DMS 273 treated with DMSO at 0.1 percent for 48 hours (cell line): Measurements from ENCODE around the gene OR5D16.
"Not testable (repeated sequence)": the region's sequence is repeated elsewhere in the genome, so short reads cannot be mapped to it uniquely, and the experiment has no call there.

Experiments
- DNase-seq: peaks from one replicate; lab custom pipeline; 2025; lab: John Stamatoyannopoulos, UW

The OR5D16 gene

DNA sequence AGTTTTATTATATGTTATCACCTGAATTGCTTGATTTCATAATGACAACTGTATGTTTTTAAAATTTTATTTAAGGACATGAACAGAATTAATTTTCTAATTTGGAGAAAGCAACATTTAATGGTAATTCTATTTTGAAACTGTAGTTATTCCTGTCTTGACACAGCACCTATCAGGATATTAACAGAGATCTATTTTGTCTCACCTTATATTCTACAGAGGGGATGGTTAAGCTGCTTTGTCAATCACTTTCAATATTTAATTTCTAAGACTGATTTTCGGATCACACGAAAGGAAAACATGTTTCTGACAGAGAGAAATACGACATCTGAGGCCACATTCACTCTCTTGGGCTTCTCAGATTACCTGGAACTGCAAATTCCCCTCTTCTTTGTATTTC, at the start of gene OR5D16:
OR5D16 (plus strand) TSS at position 301 of the 400 bp plus-strand sequence; CDS start at position 301, 0 bp downstream.
- no peak for DNase-seq

DNA sequence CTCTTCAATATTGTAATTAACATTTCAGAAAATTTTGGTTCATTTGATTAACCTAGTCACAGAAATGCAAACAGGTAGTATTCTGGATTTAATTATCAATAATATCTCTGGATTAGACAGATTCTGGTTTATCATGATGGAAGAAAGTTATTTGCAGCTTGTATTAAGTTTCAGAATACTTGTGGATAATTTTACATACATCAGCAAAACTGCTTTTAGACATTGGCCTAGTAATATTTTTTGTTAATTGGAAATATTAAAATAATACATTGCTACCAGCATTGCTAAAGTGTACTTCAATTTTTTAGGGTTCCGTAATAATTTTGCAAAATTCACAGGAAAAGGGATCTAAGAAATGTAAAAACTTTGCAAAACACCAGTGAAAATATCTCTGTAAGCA, 46.9 kb upstream of the OR5D16 start:
- DNase-seq = no peak

- no peak for DNase-seq
Observed at GRCh38 chr11:55793321-55793720, 45.2 kb upstream of the OR5D16 start.

- DNase-seq = no peak
Observed at GRCh38 chr11:55795256-55795655, 43.3 kb upstream of the OR5D16 start, which contains the start of gene OR5D14. Gene OR5D14 (plus strand): TSS chr11:55795556. CDS start chr11:55795556, 0 bp downstream.

- no peak for DNase-seq
Observed at GRCh38 chr11:55806248-55806647, 32.3 kb upstream of the OR5D16 start.

DNA sequence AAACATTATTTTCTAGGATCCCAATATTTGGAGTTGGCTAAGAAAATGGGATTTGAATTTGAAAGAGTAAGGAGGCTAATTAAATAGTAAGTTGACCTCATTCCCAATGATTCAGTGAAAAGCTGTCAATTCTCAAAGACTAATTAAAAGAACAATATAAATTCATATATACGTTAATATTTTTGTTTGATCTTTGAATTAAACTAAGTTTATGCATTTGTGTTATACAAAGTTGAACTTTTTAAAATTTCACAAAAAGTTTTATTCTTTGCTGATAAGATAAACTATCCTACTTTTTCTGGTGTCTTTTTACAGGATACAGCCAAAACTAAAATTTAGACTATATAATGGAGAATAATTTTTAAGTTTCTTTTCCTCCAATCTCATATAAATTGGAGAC, 27.5 kb upstream of the OR5D16 start, which contains the start of gene OR5L1:
OR5L1 (plus strand) TSS at position 301 of the 400 bp plus-strand sequence. CDS start 100 bp downstream, outside the sequence.
- DNase-seq = no peak

DNA sequence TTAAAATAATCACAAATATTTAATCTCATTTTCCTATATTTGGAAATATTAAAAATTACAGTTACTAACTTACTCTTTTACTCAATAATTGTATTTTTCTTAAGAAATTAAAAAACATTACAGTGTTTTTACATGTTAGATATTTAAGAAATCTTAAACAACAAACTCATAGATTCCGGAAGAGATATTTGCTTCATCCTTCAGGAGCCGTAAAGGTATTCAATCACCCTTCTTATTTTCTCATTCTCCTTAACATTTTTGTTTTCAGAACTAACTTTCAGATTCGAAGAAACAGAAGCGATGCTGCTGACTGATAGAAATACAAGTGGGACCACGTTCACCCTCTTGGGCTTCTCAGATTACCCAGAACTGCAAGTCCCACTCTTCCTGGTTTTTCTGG, 19.2 kb upstream of the OR5D16 start, which contains the start of gene OR5D18:
OR5D18 (plus strand) TSS at position 301 of the 400 bp plus-strand sequence; CDS start at position 301, 0 bp downstream.
- DNase-seq = no peak

DNA sequence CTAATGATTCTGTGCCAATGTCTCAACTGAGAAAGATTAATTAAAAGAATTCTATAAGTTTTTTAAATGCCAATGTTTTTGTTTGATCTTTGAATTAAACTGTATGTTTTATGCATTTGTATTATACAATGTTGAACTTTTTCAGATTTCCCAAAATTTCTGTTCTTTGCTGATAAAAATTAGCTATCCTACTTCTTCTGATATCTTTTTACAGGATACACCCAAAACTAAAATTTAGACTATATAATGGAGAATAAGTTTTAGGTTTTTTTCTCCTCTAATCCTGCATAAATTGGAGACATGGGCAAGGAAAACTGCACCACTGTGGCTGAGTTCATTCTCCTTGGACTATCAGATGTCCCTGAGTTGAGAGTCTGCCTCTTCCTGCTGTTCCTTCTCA, 11.6 kb upstream of the OR5D16 start, which contains the start of gene OR5L2:
OR5L2 (plus strand) TSS at position 301 of the 400 bp plus-strand sequence; CDS start at position 301, 0 bp downstream.
- DNase-seq = no peak

DNA sequence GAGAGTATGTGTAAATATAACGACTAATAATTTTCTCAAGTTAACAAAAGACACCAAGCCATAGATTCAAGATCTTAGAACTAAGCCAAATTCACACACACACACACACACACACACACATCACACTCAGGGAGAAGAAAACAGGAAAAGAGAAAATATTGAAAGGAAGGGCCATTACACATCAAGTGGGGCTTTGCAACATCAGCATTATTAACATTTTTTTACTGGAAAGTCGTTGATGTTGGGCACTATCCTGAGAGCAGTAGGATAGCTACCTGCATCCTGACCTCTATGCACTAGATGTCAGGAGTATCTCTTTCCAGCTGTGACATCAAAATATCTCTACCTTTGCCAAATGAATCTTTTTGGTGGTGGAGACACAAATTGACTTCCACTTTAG, 8.9 kb downstream of the OR5D16 start:
- DNase-seq = no peak

- no peak for DNase-seq
Observed at GRCh38 chr11:55849037-55849436, 10.5 kb downstream of the OR5D16 start.

GRCh38 chr11:55852141-55852540, 13.6 kb downstream of the OR5D16 start:
- DNase-seq = no peak

GRCh38 chr11:55854704-55855103, 16.2 kb downstream of the OR5D16 start:
- DNase-seq = no peak

- not testable (repeated sequence) for DNase-seq
Observed at GRCh38 chr11:55867354-55867753, 28.8 kb downstream of the OR5D16 start.

GRCh38 chr11:55872731-55873130, 34.2 kb downstream of the OR5D16 start:
- DNase-seq = not testable (repeated sequence)

- DNase-seq = not testable (repeated sequence)
Observed at GRCh38 chr11:55873146-55873545, 34.6 kb downstream of the OR5D16 start.

DNA sequence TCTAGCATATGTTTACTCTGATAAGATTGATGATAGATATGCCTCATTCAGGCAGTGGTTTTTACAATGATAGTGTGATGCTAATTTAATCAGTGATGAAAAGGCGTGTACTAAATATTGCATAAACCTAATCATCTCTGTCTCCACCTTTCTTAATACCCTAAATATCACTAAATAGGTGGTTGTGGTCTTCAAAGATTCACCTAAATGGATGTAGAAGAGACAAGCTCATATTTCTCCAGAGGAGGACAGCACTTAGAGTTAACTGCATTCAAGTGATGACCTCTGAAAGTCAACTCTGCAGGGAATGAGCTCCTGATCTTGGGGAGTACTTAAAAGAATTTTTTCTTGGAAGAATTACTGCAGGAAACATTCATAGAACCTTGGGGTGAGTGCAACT, 44.4 kb downstream of the OR5D16 start, which contains the start of gene TRIM51:
TRIM51 (plus strand) TSS at position 301 of the 400 bp plus-strand sequence. CDS start 2,132 bp downstream, outside the sequence.
- not testable (repeated sequence) for DNase-seq

DNA sequence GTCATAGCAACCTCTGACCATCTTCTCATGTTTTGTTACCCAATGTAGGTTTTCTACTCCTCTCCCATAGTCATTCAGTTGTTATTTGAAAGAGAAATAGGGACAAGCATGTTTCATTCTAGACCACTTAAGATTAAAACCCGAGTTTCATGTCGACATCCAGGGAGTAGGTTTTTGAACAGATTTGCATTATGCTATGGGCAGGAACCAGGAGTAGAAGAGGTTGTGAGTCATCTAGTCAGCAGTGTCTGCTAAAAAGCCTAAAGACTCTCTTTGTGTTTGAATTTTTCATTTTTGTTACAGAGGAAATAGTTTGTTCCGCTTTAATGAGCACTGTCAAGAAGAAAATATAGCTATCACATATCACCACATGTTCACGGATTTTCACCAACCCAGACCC, 46.4 kb downstream of the OR5D16 start:
- not testable (repeated sequence) for DNase-seq

GRCh38 chr11:55885481-55885880, 46.9 kb downstream of the OR5D16 start:
- not testable (repeated sequence) for DNase-seq
